ENCODE measurements around the gene TRAF5.
"Not testable (repeated sequence)": the region's sequence is repeated elsewhere in the genome, so short reads cannot be mapped to it uniquely, and the experiment has no call there.

DNA sequence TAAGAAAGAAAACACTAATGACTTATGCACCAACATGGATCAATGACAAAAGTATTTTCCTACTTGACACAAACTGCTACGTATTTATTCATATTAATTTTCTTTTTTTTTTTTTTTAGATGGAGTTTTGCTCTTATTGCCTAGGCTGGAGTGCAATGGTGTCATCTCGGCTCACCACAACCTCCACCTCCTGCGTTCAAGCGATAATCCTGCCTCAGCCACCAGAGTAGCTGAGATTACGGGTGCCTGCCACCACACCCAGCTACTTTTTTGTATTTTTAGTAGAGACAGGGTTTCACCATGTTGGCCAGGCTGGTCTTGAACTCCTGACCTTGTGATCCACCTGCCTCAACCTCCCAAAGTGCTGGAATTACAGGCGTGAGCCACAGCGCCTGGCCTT, 5.0 kb upstream of the TRAF5 start:
- TF ChIP-seq, protein P1, sequence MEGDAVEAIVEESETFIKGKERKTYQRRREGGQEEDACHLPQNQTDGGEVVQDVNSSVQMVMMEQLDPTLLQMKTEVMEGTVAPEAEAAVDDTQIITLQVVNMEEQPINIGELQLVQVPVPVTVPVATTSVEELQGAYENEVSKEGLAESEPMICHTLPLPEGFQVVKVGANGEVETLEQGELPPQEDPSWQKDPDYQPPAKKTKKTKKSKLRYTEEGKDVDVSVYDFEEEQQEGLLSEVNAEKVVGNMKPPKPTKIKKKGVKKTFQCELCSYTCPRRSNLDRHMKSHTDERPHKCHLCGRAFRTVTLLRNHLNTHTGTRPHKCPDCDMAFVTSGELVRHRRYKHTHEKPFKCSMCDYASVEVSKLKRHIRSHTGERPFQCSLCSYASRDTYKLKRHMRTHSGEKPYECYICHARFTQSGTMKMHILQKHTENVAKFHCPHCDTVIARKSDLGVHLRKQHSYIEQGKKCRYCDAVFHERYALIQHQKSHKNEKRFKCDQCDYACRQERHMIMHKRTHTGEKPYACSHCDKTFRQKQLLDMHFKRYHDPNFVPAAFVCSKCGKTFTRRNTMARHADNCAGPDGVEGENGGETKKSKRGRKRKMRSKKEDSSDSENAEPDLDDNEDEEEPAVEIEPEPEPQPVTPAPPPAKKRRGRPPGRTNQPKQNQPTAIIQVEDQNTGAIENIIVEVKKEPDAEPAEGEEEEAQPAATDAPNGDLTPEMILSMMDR (IDR thresholded peaks at IDR 0.05), result not testable (repeated sequence)
- not testable (repeated sequence) for TF ChIP-seq POLR2AphosphoS5 (IDR thresholded peaks at IDR 0.05)
